ENCODE data around the gene ANKRD34A.

DNA sequence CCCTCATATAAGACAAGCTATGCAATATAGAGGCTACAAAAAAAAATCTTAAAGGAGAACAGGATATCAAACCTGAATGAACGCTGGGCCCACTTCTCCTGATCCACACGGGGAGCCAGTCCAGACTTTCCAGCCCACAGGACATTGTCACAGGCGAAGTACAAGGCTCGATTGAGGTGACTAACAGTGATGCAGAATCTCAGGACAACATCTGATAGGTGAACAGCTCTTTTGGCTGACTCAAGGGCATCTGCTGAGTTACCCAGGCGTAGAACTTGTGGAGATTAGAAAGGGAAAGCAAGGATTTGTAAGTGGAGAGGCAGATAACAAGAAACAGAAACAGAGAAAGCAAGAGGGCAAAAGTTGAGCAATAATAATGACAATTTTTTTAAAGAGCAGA is 47.6 kb downstream of the ANKRD34A start:
- no peak for TF ChIP-seq ELF1 (IDR thresholded peaks at IDR 0.05; ENCODE audit: borderline replicate concordance, low read depth)
- TF ChIP-seq, protein P1, sequence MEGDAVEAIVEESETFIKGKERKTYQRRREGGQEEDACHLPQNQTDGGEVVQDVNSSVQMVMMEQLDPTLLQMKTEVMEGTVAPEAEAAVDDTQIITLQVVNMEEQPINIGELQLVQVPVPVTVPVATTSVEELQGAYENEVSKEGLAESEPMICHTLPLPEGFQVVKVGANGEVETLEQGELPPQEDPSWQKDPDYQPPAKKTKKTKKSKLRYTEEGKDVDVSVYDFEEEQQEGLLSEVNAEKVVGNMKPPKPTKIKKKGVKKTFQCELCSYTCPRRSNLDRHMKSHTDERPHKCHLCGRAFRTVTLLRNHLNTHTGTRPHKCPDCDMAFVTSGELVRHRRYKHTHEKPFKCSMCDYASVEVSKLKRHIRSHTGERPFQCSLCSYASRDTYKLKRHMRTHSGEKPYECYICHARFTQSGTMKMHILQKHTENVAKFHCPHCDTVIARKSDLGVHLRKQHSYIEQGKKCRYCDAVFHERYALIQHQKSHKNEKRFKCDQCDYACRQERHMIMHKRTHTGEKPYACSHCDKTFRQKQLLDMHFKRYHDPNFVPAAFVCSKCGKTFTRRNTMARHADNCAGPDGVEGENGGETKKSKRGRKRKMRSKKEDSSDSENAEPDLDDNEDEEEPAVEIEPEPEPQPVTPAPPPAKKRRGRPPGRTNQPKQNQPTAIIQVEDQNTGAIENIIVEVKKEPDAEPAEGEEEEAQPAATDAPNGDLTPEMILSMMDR (IDR thresholded peaks at IDR 0.05 in 2 of 3, conservative IDR thresholded peaks at IDR 0.05 in 1 of 3; ENCODE audit: borderline replicate concordance in 1 of 3, insufficient read depth in 1 of 3, low read depth in 2 of 3, low read length in 2 of 3), result no peak
- TF ChIP-seq YY1 (IDR thresholded peaks at IDR 0.05; ENCODE audit: extremely low read depth, insufficient replicate concordance, low read depth, low read length), result no peak
- no peak for TF ChIP-seq POLR2A (IDR thresholded peaks at IDR 0.05; ENCODE audit: borderline replicate concordance, extremely low read depth, insufficient read depth, insufficient read length)
- TF ChIP-seq EGR1 (IDR thresholded peaks at IDR 0.05; ENCODE audit: low read depth), result no peak
- TF ChIP-seq CEBPB (IDR thresholded peaks at IDR 0.05; ENCODE audit: low read depth), result no peak
- no peak for TF ChIP-seq TCF7L2 (IDR thresholded peaks at IDR 0.05; ENCODE audit: borderline replicate concordance, extremely low read depth, insufficient read depth, insufficient read length)
- no peak for TF ChIP-seq SIN3A (IDR thresholded peaks at IDR 0.05; ENCODE audit: low read depth)
- no peak for TF ChIP-seq SP1 (IDR thresholded peaks at IDR 0.05; ENCODE audit: low read depth)
- TF ChIP-seq EZH2phosphoT487 (IDR thresholded peaks at IDR 0.05; ENCODE audit: borderline replicate concordance), result no peak
- no peak for TF ChIP-seq EZH2 (IDR thresholded peaks at IDR 0.05)

All from HCT116 (cell line).